ENCODE measurements around the gene DRGX.

DRGX gene

GRCh38 chr10:49395741-49396665, at the start of gene DRGX:
TSS of gene DRGX (minus strand) at chr10:49396089. CDS start at chr10:49395440, 649 bp downstream.
- no peak for DNase-seq (ENCODE audit: low read depth in 2 of 3, low spot score in 1 of 3)

GRCh38 chr10:49444349-49444748, 48.5 kb upstream of the DRGX start:
- no peak for DNase-seq (ENCODE audit: low read depth in 2 of 3, low spot score in 1 of 3)

GRCh38 chr10:49442863-49443262, 47.0 kb upstream of the DRGX start:
- DNase-seq (ENCODE audit: low read depth in 2 of 3, low spot score in 1 of 3) = no peak

GRCh38 chr10:49441488-49442476, 45.9 kb upstream of the DRGX start:
- no peak for DNase-seq (ENCODE audit: low read depth in 2 of 3, low spot score in 1 of 3)

DNA sequence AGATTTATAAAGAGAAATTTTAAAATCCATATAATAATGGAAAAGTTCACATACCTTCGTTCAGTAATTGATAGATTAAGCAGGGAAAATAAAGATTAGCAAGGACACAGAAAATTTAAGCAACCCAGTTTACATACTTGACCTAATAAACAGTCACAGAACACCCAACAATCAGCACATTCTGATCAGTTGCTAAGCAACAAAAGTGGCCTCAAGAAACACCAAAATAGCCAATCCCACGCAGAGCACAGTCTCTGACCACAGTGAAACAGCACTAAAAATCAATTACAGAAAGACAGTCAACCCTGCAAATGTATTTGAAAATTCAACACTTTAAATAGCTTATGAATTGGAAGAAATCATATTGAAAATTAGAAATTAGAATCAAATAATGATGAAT, 39.3 kb upstream of the DRGX start:
- DNase-seq (ENCODE audit: low read depth in 2 of 3, low spot score in 1 of 3) = no peak

GRCh38 chr10:49433069-49433468, 37.2 kb upstream of the DRGX start:
- DNase-seq (ENCODE audit: low read depth in 2 of 3, low spot score in 1 of 3) = no peak

DNA sequence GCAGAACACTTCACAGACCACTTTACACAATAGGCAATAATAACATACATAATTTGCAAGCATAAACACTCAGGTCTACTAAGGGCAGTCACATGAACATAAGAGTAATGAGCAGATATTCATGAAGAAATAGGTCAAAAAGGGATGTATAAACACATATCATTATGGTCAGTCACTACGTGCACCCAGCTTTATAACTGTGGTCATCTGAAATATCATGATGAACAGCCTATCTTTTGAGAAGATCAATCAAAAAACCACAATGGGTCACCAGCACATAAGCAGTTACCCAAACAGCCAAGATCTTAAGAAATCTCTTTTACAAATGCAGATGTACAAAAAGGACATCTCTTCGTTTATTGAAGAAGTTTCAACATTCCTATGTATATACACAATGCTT, 35.5 kb upstream of the DRGX start:
- DNase-seq (ENCODE audit: low read depth in 2 of 3, low spot score in 1 of 3) = no peak

DNA sequence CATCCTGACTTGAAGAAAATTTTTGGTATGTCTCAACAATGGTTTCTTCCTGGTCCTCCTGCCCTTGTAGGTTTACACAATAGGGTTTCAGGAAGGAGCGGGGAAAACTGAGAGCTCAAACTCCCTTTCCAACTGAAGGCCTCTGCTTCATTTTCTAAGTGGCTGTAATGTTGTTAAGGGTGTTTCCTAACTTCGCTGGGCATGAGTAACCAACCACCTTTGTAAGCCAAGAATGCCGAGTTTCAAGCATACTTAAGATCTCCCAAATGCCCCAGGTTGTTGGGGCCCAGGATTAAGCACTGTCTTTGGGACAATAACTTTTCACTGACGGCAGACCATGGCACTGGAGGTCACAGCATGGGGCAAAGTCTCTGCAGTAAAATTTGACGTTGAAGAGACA, 33.6 kb upstream of the DRGX start:
- DNase-seq (ENCODE audit: low read depth in 2 of 3, low spot score in 1 of 3) = no peak

- no peak for DNase-seq (ENCODE audit: low read depth in 2 of 3, low spot score in 1 of 3)
These were observed 30.8 kb upstream of the DRGX start for GRCh38 chr10:49426490-49427360.

DNA sequence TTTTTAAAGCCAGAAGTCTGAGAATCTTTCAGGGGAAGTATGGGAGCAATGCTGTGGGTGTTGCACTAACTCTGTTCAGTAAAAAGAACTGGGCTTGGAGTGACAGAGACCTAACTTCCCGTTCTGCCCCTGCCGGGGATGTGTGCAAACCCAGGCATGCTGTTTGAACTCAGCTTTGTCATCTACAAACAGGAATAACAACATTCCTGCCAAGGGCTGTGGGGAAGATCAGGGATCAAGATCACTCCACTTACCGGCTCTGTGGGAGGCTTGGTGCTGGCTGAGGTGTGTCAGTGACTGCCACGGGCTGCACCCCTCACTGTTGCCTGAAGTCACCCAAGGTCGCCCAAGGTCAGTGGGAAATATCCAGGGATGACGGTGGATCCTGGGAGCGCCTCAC, 23.1 kb upstream of the DRGX start:
- no peak for DNase-seq (ENCODE audit: low read depth in 2 of 3, low spot score in 1 of 3)

GRCh38 chr10:49418328-49418727, 22.4 kb upstream of the DRGX start:
- no peak for DNase-seq (ENCODE audit: low read depth in 2 of 3, low spot score in 1 of 3)

DNA sequence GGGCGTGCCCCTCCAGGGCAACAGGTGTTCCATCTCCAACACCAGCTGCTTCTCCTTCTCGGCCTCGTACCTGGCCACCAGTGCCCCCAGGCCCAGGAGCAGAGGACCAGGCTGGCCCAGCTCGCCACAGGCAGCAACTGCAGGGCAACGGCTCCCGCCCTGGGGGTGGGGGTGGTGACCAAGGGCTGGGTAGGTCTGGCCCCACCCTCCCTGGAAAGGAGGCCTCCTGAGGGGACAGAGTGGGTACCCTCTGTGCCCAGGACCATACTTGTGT, 22.1 kb upstream of the DRGX start:
- DNase-seq (ENCODE audit: low read depth in 2 of 3, low spot score in 1 of 3) = no peak

- no peak for DNase-seq (ENCODE audit: low read depth in 2 of 3, low spot score in 1 of 3)
These were observed 21.6 kb upstream of the DRGX start for GRCh38 chr10:49417311-49418052.

DNA sequence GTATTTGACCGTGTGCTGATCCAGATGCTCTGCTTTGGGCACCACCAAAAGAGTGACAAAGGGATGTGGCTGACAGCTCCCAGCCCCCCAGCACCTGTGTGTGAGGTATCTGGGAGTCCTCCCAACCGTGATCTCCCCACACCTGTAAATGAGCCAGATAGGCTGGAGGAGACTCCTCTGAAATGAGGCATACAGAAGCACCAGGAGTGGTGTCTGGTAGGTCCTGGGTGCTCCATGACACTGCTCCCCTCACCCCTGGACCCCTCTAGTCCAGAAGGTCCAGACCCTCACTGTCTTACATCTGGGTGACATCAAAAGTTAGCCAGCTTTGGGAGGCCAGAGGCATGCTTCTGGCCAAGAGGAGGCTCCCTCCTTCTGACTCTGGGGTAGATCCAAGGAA, 20.0 kb upstream of the DRGX start:
- no peak for DNase-seq (ENCODE audit: low read depth in 2 of 3, low spot score in 1 of 3)

DNA sequence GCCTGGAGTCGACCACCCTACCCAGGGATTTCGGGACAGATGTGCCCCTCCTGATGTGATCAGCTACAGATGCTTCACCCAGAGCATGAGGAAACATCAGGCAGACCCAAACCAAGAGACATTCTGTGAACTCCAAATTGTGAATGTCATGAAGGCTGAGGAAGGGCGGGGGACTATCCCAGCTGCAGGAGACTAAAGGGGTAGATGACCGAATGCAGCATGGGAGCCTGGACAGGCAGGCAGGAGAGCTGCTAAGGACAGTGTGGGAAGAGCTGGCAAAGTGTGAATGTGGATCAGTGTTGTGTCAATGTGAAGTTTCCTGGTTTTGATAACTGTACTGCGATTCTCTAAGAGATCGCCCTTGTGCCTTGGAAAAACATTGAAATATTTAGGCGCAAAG, 19.2 kb upstream of the DRGX start:
- no peak for DNase-seq (ENCODE audit: low read depth in 2 of 3, low spot score in 1 of 3)

- no peak for DNase-seq (ENCODE audit: low read depth in 2 of 3, low spot score in 1 of 3)
These were observed 18.6 kb upstream of the DRGX start for GRCh38 chr10:49414496-49414895.

- DNase-seq (ENCODE audit: low read depth in 2 of 3, low spot score in 1 of 3) = no peak
These were observed 16.7 kb upstream of the DRGX start for GRCh38 chr10:49412571-49412970.

- no peak for DNase-seq (ENCODE audit: low read depth in 2 of 3, low spot score in 1 of 3)
These were observed 14.6 kb upstream of the DRGX start for GRCh38 chr10:49410365-49411074.

- DNase-seq (ENCODE audit: low read depth in 2 of 3, low spot score in 1 of 3) = no peak
These were observed 13.9 kb upstream of the DRGX start for GRCh38 chr10:49409755-49410154.
